NB4 (cell line): Measurements from ENCODE around the gene ADORA2A.

Source experiments
- CTCF ChIP-seq: IDR thresholded peaks from one replicate; pipeline ENCODE4 v1.5.1; 2012; ENCODE audit warnings: low read depth, low read length
- MYC ChIP-seq: IDR thresholded peaks from 2 replicates; pipeline ENCODE4 v1.6.1; 2011; ENCODE audit warnings: low read depth, low read length
- POLR2A ChIP-seq: IDR thresholded peaks from 2 replicates; pipeline ENCODE4 v1.6.1; 2011; ENCODE audit warnings: mild to moderate bottlenecking; ENCODE audit not compliant: insufficient read length; ENCODE audit errors: extremely low read depth
- TF ChIP-seq, protein P1 (sequence below): IDR thresholded peaks from 2 replicates; pipeline ENCODE4 v1.6.1; 2011; ENCODE audit warnings: low read depth, low read length

- no peak for TF ChIP-seq CTCF
- no peak for TF ChIP-seq POLR2A
- no peak for TF ChIP-seq MYC
- TF ChIP-seq, protein P1, sequence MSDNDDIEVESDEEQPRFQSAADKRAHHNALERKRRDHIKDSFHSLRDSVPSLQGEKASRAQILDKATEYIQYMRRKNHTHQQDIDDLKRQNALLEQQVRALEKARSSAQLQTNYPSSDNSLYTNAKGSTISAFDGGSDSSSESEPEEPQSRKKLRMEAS: no peak
These were observed 19.5 kb upstream of the ADORA2A start for GRCh38 chr22:24407884-24408283.
